ENCODE measurements around the gene UHRF2. TPM values are rescaled to one million over a fixed set of nuclear protein-coding genes. Genes with fewer than 3 reads are reported as not detected.
A peak's percentile ranks its signal among the peaks of the same experiment; 100 is the strongest.

The UHRF2 gene
- total RNA-seq, 1 donor from 2014 or later, result 45.2 TPM

DNA sequence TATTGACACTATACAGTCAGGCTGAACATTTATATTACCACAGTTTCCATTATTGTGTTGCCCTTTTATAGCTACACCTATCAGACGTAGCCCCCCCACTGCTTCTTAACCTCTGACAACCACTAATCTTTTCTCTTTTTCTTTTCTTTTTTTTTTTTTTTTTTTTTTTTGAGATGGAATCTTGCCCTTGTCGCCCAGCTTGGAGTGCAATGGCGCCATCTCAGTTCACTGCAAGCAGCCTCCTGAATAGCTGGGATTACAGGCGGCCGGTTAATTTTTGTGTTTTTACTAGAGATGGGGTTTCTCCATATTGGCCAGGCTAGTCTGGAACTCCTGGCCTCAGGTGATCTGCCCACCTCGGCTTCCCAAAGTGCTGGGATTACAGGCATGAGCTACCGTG is 75.4 kb downstream of the UHRF2 start:
- Mint-ChIP-seq H3K27ac (ENCODE audit: unreplicated experiment) (no peak overlapping the region), H3K27me3 (ENCODE audit: low read depth) (no peaks in the 10 kb centered on the region), H3K4me3 (ENCODE audit: unreplicated experiment) (no peak overlapping the region), H3K4me1 (ENCODE audit: low read depth) (peaks cover 7% of the 10 kb centered on the region), H3K9me3 (ENCODE audit: low read depth) (no peaks in the 10 kb centered on the region), H3K36me3 (ENCODE audit: low read depth) (peaks cover 20% of the 10 kb centered on the region)
- TF ChIP-seq, protein P1, sequence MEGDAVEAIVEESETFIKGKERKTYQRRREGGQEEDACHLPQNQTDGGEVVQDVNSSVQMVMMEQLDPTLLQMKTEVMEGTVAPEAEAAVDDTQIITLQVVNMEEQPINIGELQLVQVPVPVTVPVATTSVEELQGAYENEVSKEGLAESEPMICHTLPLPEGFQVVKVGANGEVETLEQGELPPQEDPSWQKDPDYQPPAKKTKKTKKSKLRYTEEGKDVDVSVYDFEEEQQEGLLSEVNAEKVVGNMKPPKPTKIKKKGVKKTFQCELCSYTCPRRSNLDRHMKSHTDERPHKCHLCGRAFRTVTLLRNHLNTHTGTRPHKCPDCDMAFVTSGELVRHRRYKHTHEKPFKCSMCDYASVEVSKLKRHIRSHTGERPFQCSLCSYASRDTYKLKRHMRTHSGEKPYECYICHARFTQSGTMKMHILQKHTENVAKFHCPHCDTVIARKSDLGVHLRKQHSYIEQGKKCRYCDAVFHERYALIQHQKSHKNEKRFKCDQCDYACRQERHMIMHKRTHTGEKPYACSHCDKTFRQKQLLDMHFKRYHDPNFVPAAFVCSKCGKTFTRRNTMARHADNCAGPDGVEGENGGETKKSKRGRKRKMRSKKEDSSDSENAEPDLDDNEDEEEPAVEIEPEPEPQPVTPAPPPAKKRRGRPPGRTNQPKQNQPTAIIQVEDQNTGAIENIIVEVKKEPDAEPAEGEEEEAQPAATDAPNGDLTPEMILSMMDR (IDR thresholded peaks at IDR 0.05), result no peak
- DNase-seq (ENCODE audit: low spot score), result no peak

DNA sequence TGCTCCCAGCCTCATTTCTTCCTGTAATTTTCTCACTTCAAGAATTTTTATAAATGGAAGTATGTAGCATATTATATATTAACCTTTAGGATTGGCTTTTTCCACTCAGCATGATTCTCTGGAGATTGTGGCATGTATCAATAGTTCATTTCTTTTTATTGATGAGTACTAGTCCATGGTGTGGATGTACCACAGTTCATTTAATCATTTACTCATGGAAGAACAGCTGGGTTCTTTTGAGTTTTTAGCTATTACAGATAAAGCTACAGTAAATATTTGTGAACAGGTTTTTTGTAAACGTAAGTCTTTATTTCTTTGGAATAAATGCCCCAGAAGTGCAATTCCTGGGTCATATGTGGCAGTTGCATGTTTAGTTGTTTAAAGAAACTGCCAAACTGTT is 76.1 kb downstream of the UHRF2 start:
- H3K4me3 Mint-ChIP-seq (ENCODE audit: unreplicated experiment), result no peak overlapping the region

DNA sequence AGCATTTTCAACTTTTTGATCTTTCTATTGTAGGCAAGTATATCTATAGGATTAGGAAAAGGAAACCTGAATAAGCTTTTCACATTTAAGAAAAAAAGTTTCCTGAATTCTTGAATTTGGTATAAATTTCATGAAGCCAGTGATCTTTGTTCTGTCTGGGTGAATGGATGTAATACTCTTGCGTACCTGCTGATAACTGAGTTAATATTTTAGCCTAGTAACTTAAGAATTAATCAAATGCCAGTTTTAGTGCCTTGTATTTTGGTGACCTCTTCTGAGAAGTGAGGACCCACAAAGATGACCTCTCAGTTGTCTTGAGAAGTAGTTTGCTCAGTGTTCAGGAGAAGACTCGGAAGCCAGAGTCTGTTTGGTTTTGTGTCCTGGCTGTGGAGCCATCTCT is 77.9 kb downstream of the UHRF2 start:
- no peak overlapping the region for H3K4me3 Mint-ChIP-seq (ENCODE audit: unreplicated experiment)
- peaks cover 10% of the 10 kb centered on the region for H3K4me1 Mint-ChIP-seq (ENCODE audit: low read depth)
- peaks cover 19% of the 10 kb centered on the region for H3K36me3 Mint-ChIP-seq (ENCODE audit: low read depth)

More for the DNA sequence above, 76.1 kb downstream of the UHRF2 start:
- TF ChIP-seq, protein P1 (IDR thresholded peaks at IDR 0.05), result no peak
- Mint-ChIP-seq H3K27ac (ENCODE audit: unreplicated experiment) (no peak overlapping the region), H3K36me3 (ENCODE audit: low read depth) (peaks cover 20% of the 10 kb centered on the region), H3K4me1 (ENCODE audit: low read depth) (peaks cover 7% of the 10 kb centered on the region), H3K9me3 (ENCODE audit: low read depth) (no peaks in the 10 kb centered on the region), H3K27me3 (ENCODE audit: low read depth) (no peaks in the 10 kb centered on the region)
- DNase-seq (ENCODE audit: low spot score), result no peak

DNA sequence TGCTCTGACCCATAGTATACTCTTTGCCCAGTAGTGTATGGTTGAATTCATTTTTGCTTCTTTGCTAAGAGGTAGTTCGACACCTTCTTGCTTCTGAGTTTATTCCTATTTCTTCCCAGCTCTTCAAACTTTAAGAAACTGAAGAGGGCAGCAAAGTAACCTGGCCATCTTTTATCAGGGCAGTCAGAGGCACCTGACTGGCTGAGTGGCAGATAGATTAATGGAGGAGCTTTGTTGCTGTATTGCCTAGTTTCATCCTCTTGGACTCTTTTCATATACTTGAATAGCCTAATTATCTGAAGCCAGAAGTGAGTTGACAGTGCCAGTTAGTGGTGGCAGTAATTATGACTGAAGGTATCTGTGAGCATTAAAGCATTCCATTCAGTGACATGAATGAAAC is 82.5 kb downstream of the UHRF2 start:
- no peak overlapping the region for H3K4me3 Mint-ChIP-seq (ENCODE audit: unreplicated experiment)
- H3K36me3 Mint-ChIP-seq (ENCODE audit: low read depth), result peaks cover 16% of the 10 kb centered on the region
- TF ChIP-seq, protein P1 (IDR thresholded peaks at IDR 0.05), result peak; percentile 28
- no peaks in the 10 kb centered on the region for H3K27me3 Mint-ChIP-seq (ENCODE audit: low read depth)
- H3K9me3 Mint-ChIP-seq (ENCODE audit: low read depth), result no peaks in the 10 kb centered on the region
- H3K27ac Mint-ChIP-seq (ENCODE audit: unreplicated experiment), result no peak overlapping the region
- DNase-seq (ENCODE audit: low spot score), result no peak
- H3K4me1 Mint-ChIP-seq (ENCODE audit: low read depth), result peaks cover 24% of the 10 kb centered on the region

More for the DNA sequence above, 77.9 kb downstream of the UHRF2 start:
- TF ChIP-seq, protein P1 (IDR thresholded peaks at IDR 0.05), result no peak
- Mint-ChIP-seq H3K27me3 (ENCODE audit: low read depth) (no peaks in the 10 kb centered on the region), H3K27ac (ENCODE audit: unreplicated experiment) (no peak overlapping the region), H3K9me3 (ENCODE audit: low read depth) (no peaks in the 10 kb centered on the region)
- no peak for DNase-seq (ENCODE audit: low spot score)

GRCh38 chr9:6498982-6499381 is 86.0 kb downstream of the UHRF2 start:
- no peak overlapping the region for H3K4me3 Mint-ChIP-seq (ENCODE audit: unreplicated experiment)
- H3K9me3 Mint-ChIP-seq (ENCODE audit: low read depth), result no peaks in the 10 kb centered on the region
- TF ChIP-seq, protein P1 (IDR thresholded peaks at IDR 0.05), result no peak
- peaks cover 18% of the 10 kb centered on the region for H3K36me3 Mint-ChIP-seq (ENCODE audit: low read depth)
- peaks cover 17% of the 10 kb centered on the region for H3K4me1 Mint-ChIP-seq (ENCODE audit: low read depth)
- no peaks in the 10 kb centered on the region for H3K27me3 Mint-ChIP-seq (ENCODE audit: low read depth)
- H3K27ac Mint-ChIP-seq (ENCODE audit: unreplicated experiment), result peak overlapping the region; percentile 82
- no peak for DNase-seq (ENCODE audit: low spot score)
